DOHH2 (cell line): ENCODE data around the gene QSOX2.

Experiments used
- H3F3A ChIP-seq: fragments of 200-600 bp; sonication (generic), shearing (Covaris generic); 2 replicates; pipeline ENCODE4 v1.6.0; 2016; ENCODE audit warnings: antibody characterized with exemption, mild to moderate bottlenecking; ENCODE audit not compliant: control insufficient read depth, insufficient read depth
- H3K27ac ChIP-seq: fragments of 200-600 bp; sonication (generic); 2 replicates; pipeline ENCODE4 v1.5.1; 2014; ENCODE audit warnings: low read depth, mild to moderate bottlenecking, low read length, moderate library complexity
- H3K27me3 ChIP-seq: fragments of 200-600 bp; sonication (generic); 2 replicates; pipeline ENCODE4 v1.6.1; 2014; ENCODE audit warnings: mild to moderate bottlenecking, low read length, mixed read lengths; ENCODE audit not compliant: control insufficient read depth
- H3K36me3 ChIP-seq: fragments of 200-600 bp; sonication (generic); 2 replicates; pipeline ENCODE4 v1.6.1; 2014; ENCODE audit warnings: mild to moderate bottlenecking, low read length, moderate library complexity, mixed read lengths; ENCODE audit not compliant: control insufficient read depth
- H3K4me1 ChIP-seq: fragments of 200-600 bp; sonication (generic); 2 replicates; pipeline ENCODE4 v1.6.1; 2014; ENCODE audit warnings: mild to moderate bottlenecking, low read length, mixed read lengths; ENCODE audit not compliant: control insufficient read depth
- H3K4me2 ChIP-seq: fragments of 200-600 bp; sonication (generic); 2 replicates; pipeline ENCODE4 v1.6.0; 2014; ENCODE audit warnings: mild to moderate bottlenecking, low read length, moderate library complexity
- H3K4me3 ChIP-seq: fragments of 200-600 bp; sonication (generic); 2 replicates; pipeline ENCODE4 v1.5.1; 2014; ENCODE audit warnings: mild to moderate bottlenecking, low read length, mixed read lengths
- H3K79me2 ChIP-seq: fragments of 200-600 bp; sonication (generic); 2 replicates; pipeline ENCODE4 v1.6.1; 2014; ENCODE audit warnings: mild to moderate bottlenecking, low read length, mixed read lengths; ENCODE audit not compliant: control insufficient read depth
- H3K9me2 ChIP-seq: fragments of 200-600 bp; sonication (generic); replicated peaks from 2 replicates; pipeline ENCODE4 v1.6.1; 2014; ENCODE audit warnings: mild to moderate bottlenecking, low read length, mixed read lengths; ENCODE audit not compliant: control insufficient read depth
- H3K9me3 ChIP-seq: fragments of 200-600 bp; sonication (generic); 2 replicates; pipeline ENCODE4 v1.6.1; 2014; ENCODE audit warnings: antibody characterized with exemption, low read length, mixed read lengths; ENCODE audit not compliant: control insufficient read depth, insufficient read depth
- H4K20me1 ChIP-seq: fragments of 200-600 bp; sonication (generic); 2 replicates; pipeline ENCODE4 v1.6.0; 2014; ENCODE audit warnings: low read depth, mild to moderate bottlenecking, antibody characterized with exemption, low read length, moderate library complexity; ENCODE audit not compliant: control insufficient read depth, insufficient read depth
- CTCF ChIP-seq: fragments of 200-600 bp; sonication (generic); IDR thresholded peaks from one replicate; pipeline ENCODE4 v1.5.1; 2014; ENCODE audit warnings: antibody characterized with exemption, mild to moderate bottlenecking, low read depth, low read length; ENCODE audit not compliant: poor library complexity, severe bottlenecking
- EZH2phosphoT487 ChIP-seq: fragments of 200-600 bp; sonication (generic); IDR thresholded peaks from 2 replicates; pipeline ENCODE4 v1.6.1; 2017; ENCODE audit warnings: borderline replicate concordance, mild to moderate bottlenecking, antibody characterized with exemption, low read length, moderate library complexity, mixed read lengths

Gene QSOX2

GRCh38 chr9:136280535-136281315 lies 35.1 kb upstream of the QSOX2 start:
- Histone ChIP-seq H3K4me3 (no peak overlapping the region), H3K4me2 (no peak overlapping the region), H3K4me1 (peaks cover 23% of the 10 kb centered on the region), H3K36me3 (no peaks in the 10 kb centered on the region), H3K27me3 (peaks cover 10% of the 10 kb centered on the region), H3K79me2 (no peaks in the 10 kb centered on the region), H3K9me3 (no peaks in the 10 kb centered on the region), H3K9me2 (no peaks in the 10 kb centered on the region), H4K20me1 (no peaks in the 10 kb centered on the region), H3F3A (no peaks in the 10 kb centered on the region), H3K27ac (no peak overlapping the region)
- TF ChIP-seq EZH2phosphoT487, result no peak
- no peak for TF ChIP-seq CTCF

GRCh38 chr9:136279471-136279870 lies 33.9 kb upstream of the QSOX2 start:
- H3K27me3 ChIP-seq, result peaks cover 15% of the 10 kb centered on the region
- H3K4me1 ChIP-seq, result peaks cover 23% of the 10 kb centered on the region
- no peaks in the 10 kb centered on the region for H3K36me3 ChIP-seq
- no peaks in the 10 kb centered on the region for H3F3A ChIP-seq
- no peak for TF ChIP-seq EZH2phosphoT487
- H3K9me3 ChIP-seq, result no peaks in the 10 kb centered on the region
- H3K27ac ChIP-seq, result no peak overlapping the region
- no peaks in the 10 kb centered on the region for H3K9me2 ChIP-seq
- H4K20me1 ChIP-seq, result no peaks in the 10 kb centered on the region
- H3K4me2 ChIP-seq, result no peak overlapping the region
- no peak overlapping the region for H3K4me3 ChIP-seq
- H3K79me2 ChIP-seq, result no peaks in the 10 kb centered on the region

GRCh38 chr9:136278894-136279293 lies 33.3 kb upstream of the QSOX2 start:
- Histone ChIP-seq H3F3A (no peaks in the 10 kb centered on the region), H3K4me3 (no peak overlapping the region), H3K4me1 (peaks cover 22% of the 10 kb centered on the region), H4K20me1 (no peaks in the 10 kb centered on the region), H3K9me2 (no peaks in the 10 kb centered on the region), H3K27me3 (peaks cover 15% of the 10 kb centered on the region), H3K36me3 (no peaks in the 10 kb centered on the region), H3K4me2 (no peak overlapping the region), H3K9me3 (no peaks in the 10 kb centered on the region), H3K79me2 (no peaks in the 10 kb centered on the region), H3K27ac (no peak overlapping the region)
- TF ChIP-seq CTCF (no peak), EZH2phosphoT487 (no peak)

- Histone ChIP-seq H3K27ac (no peak overlapping the region), H3K4me2 (no peak overlapping the region), H4K20me1 (no peaks in the 10 kb centered on the region), H3K79me2 (no peaks in the 10 kb centered on the region), H3K4me3 (no peak overlapping the region), H3K36me3 (no peaks in the 10 kb centered on the region), H3K4me1 (peaks cover 15% of the 10 kb centered on the region), H3F3A (no peaks in the 10 kb centered on the region), H3K9me3 (no peaks in the 10 kb centered on the region), H3K9me2 (no peaks in the 10 kb centered on the region), H3K27me3 (peaks cover 15% of the 10 kb centered on the region)
- no peak for TF ChIP-seq CTCF
- no peak for TF ChIP-seq EZH2phosphoT487
These were observed 32.6 kb upstream of the QSOX2 start for GRCh38 chr9:136278221-136278620.
